Prostate gland (tissue), 2 donors: ENCODE data around the gene ODAD3.

Experiments used
- CTCF ChIP-seq, 4 experiments: fragments of 200-600 bp in 2 of 4; fragments of 450-650 bp in 2 of 4; sonication (generic) in 2 of 4; IDR thresholded peaks; 1 replicate in 3 of 4; 2 replicates in 1 of 4; pipeline ENCODE4 v1.5.1; 2016 to 2019; ENCODE audit warnings: antibody characterized with exemption in 4 of 4, mild to moderate bottlenecking in 2 of 4, moderate library complexity in 2 of 4
- POLR2AphosphoS5 ChIP-seq: sonication (generic); formaldehyde crosslinking; IDR thresholded peaks from one replicate; pipeline ENCODE4 v1.6.1; 2017; ENCODE audit warnings: antibody characterized with exemption

- TF ChIP-seq CTCF (IDR thresholded peaks at IDR 0.05), result no peak
- no peak for TF ChIP-seq POLR2AphosphoS5
Observed at GRCh38 chr19:11405846-11406643, 28.9 kb downstream of the ODAD3 start.
